H1 (cell line): ENCODE measurements around the gene AKR1C1. TPM values are rescaled to one million over a fixed set of nuclear protein-coding genes. Genes with fewer than 3 reads are reported as not detected.
"Not testable (repeated sequence)": the region's sequence is repeated elsewhere in the genome, so short reads cannot be mapped to it uniquely, and the experiment has no call there.

ENCODE experiments used
- CTCF ChIA-PET: fragments of 300-600 bp; sonication (Branson Sonifier 250); formaldehyde crosslinking; loops from one replicate; lab custom pipeline; 2021; ENCODE audit not compliant: partially characterized antibody; lab: Charles Lee
- POLR2A ChIA-PET: fragments of 300-600 bp; sonication (Branson Sonifier 250); formaldehyde crosslinking; loops from one replicate; lab custom pipeline; 2021; ENCODE audit warnings: inconsistent platforms; ENCODE audit not compliant: partially characterized antibody; lab: Charles Lee
- DNase-seq, 2 experiments: peaks; one replicate each; pipeline versions ENCODE4 v3.0.0 to v3.0.0-alpha.2; 2010 to 2022; ENCODE audit warnings: low spot score in 2 of 2, low read depth in 1 of 2, mixed read lengths in 1 of 2
- FAIRE-seq: peaks from 2 replicates; lab custom pipeline; 2011; peaks lifted over from hg19 to GRCh38; lab: Jason Lieb, UNC
- H2AFZ ChIP-seq: 2 replicates; pipeline ENCODE4 v1.8.1; 2012; ENCODE audit warnings: low read length, inconsistent platforms
- H2AK5ac ChIP-seq: 2 replicates; pipeline ENCODE4 v1.6.1; 2013; ENCODE audit warnings: low read depth, low read length
- H2BK120ac ChIP-seq: replicated peaks from 2 replicates; pipeline ENCODE3; 2013; ENCODE audit warnings: low read depth, low read length, inconsistent platforms
- H2BK12ac ChIP-seq: 2 replicates; pipeline ENCODE4 v1.6.1; 2013; ENCODE audit warnings: low read depth, low read length
- H2BK15ac ChIP-seq: 2 replicates; pipeline ENCODE4 v1.6.1; 2013; ENCODE audit warnings: low read length
- H2BK20ac ChIP-seq: 2 replicates; pipeline ENCODE4 v1.6.1; 2013; ENCODE audit warnings: low read length
- H2BK5ac ChIP-seq: 2 replicates; pipeline ENCODE4 v1.6.1; 2013; ENCODE audit warnings: low read depth, low read length
- H3K14ac ChIP-seq: 2 replicates; pipeline ENCODE4 v1.6.1; 2013; ENCODE audit warnings: inconsistent platforms; ENCODE audit not compliant: insufficient read length
- H3K18ac ChIP-seq: 2 replicates; pipeline ENCODE4 v1.6.1; 2013; ENCODE audit warnings: low read length; ENCODE audit errors: extremely low read depth
- H3K23ac ChIP-seq: 2 replicates; pipeline ENCODE4 v1.6.1; 2013; ENCODE audit warnings: inconsistent platforms; ENCODE audit not compliant: insufficient read length
- H3K23me2 ChIP-seq: 2 replicates; pipeline ENCODE4 v1.6.1; 2013; ENCODE audit warnings: low read depth, low read length
- H3K27ac ChIP-seq: 2 replicates; pipeline ENCODE4 v1.6.1; 2011; ENCODE audit warnings: low read depth, low read length, inconsistent platforms
- H3K27me3 ChIP-seq, 4 experiments: replicated peaks in 1 of 4; 1 replicate in 1 of 4; 2 replicates in 3 of 4; pipeline versions ENCODE4 v1.6.1 to v1.8.1; 2011 to 2013; ENCODE audit warnings: low read length in 3 of 4, mild to moderate bottlenecking in 3 of 4, inconsistent platforms in 2 of 4, mixed read lengths in 2 of 4, moderate library complexity in 1 of 4; ENCODE audit not compliant: control insufficient read depth in 3 of 4, insufficient read depth in 3 of 4; ENCODE audit errors: extremely low read depth in 1 of 4
- H3K36me3 ChIP-seq, 4 experiments: 2 replicates each; pipeline versions ENCODE4 v1.6.1 to v1.8.1; 2011 to 2013; ENCODE audit warnings: mild to moderate bottlenecking in 4 of 4, low read length in 3 of 4, moderate library complexity in 2 of 4, control low read depth in 1 of 4, inconsistent platforms in 1 of 4; ENCODE audit not compliant: insufficient read depth in 4 of 4, control insufficient read depth in 2 of 4
- H3K4ac ChIP-seq: replicated peaks from 2 replicates; pipeline ENCODE3; 2013; ENCODE audit warnings: low read length, low read depth, mixed read lengths, inconsistent platforms; ENCODE audit not compliant: insufficient read length
- H3K4me1 ChIP-seq, 4 experiments: replicated peaks in 1 of 4; 1 replicate in 1 of 4; 2 replicates in 3 of 4; pipeline versions ENCODE4 v1.6.1 to v1.8.1; 2011 to 2013; ENCODE audit warnings: low read length in 3 of 4, inconsistent platforms in 2 of 4, mixed read lengths in 1 of 4; ENCODE audit not compliant: insufficient read depth in 4 of 4, control insufficient read depth in 3 of 4
- H3K4me2 ChIP-seq, 2 experiments: 2 replicates each; pipeline versions ENCODE4 v1.6.1 to v1.8.1; 2011 to 2013; ENCODE audit warnings: low read depth in 2 of 2, low read length in 2 of 2, control low read depth in 1 of 2, inconsistent platforms in 1 of 2, mild to moderate bottlenecking in 1 of 2; ENCODE audit not compliant: insufficient read depth in 1 of 2
- H3K4me3 ChIP-seq, 4 experiments: fragments of 200-600, 300-600 bp in 1 of 4; sonication (generic), shearing (Covaris generic), sonication (Bioruptor Twin) in 1 of 4; 2 replicates each; pipeline versions ENCODE4 v1.5.1 to v1.8.1; 2011 to 2016; ENCODE audit warnings: low read length in 4 of 4, low read depth in 3 of 4, control low read depth in 2 of 4, inconsistent platforms in 2 of 4, mild to moderate bottlenecking in 2 of 4, mixed read lengths in 1 of 4, moderate library complexity in 1 of 4; ENCODE audit not compliant: insufficient read depth in 2 of 4; ENCODE audit errors: extremely low read depth in 1 of 4
- H3K56ac ChIP-seq: replicated peaks from 2 replicates; pipeline ENCODE3; 2013; ENCODE audit warnings: low read depth, mild to moderate bottlenecking, mixed read lengths, low read length, inconsistent platforms; ENCODE audit not compliant: insufficient read length
- H3K79me1 ChIP-seq: 2 replicates; pipeline ENCODE4 v1.6.1; 2013; ENCODE audit warnings: low read depth, low read length, control low read depth
- H3K79me2 ChIP-seq, 2 experiments: 2 replicates each; pipeline versions ENCODE4 v1.6.1 to v1.8.1; 2012 to 2013; ENCODE audit warnings: low read length in 2 of 2, mild to moderate bottlenecking in 2 of 2, inconsistent platforms in 1 of 2; ENCODE audit not compliant: insufficient read depth in 2 of 2, control insufficient read depth in 1 of 2
- H3K9ac ChIP-seq, 4 experiments: replicated peaks in 1 of 4; 1 replicate in 1 of 4; 2 replicates in 3 of 4; pipeline versions ENCODE4 v1.6.1 to v1.8.1; 2011 to 2013; ENCODE audit warnings: low read depth in 3 of 4, low read length in 3 of 4, control low read depth in 2 of 4, mild to moderate bottlenecking in 2 of 4, moderate library complexity in 2 of 4, inconsistent platforms in 1 of 4; ENCODE audit errors: extremely low read depth in 1 of 4
- H3K9me3 ChIP-seq, 2 experiments: 2 replicates each; pipeline versions ENCODE4 v1.6.1 to v1.8.1; 2012 to 2013; ENCODE audit warnings: mild to moderate bottlenecking in 2 of 2, moderate library complexity in 2 of 2, control low read depth in 1 of 2, inconsistent platforms in 1 of 2, low read depth in 1 of 2, low read length in 1 of 2, mixed read lengths in 1 of 2; ENCODE audit not compliant: insufficient read depth in 2 of 2
- H4K20me1 ChIP-seq, 2 experiments: replicated peaks in 1 of 2; 2 replicates each; pipeline versions ENCODE3 to v1.8.1; 2011 to 2013; ENCODE audit warnings: inconsistent platforms in 2 of 2, low read length in 2 of 2, mild to moderate bottlenecking in 1 of 2; ENCODE audit not compliant: insufficient read depth in 2 of 2, control insufficient read depth in 1 of 2
- H4K5ac ChIP-seq: 2 replicates; pipeline ENCODE4 v1.6.1; 2013; ENCODE audit warnings: low read length, low read depth, mixed read lengths, inconsistent platforms; ENCODE audit not compliant: insufficient read length
- H4K8ac ChIP-seq: 2 replicates; pipeline ENCODE4 v1.8.0; 2013; ENCODE audit warnings: mild to moderate bottlenecking, moderate library complexity, low read length, inconsistent platforms; ENCODE audit not compliant: insufficient read depth; ENCODE audit errors: extremely low read depth
- H4K91ac ChIP-seq: replicated peaks from 2 replicates; pipeline ENCODE3; 2013; ENCODE audit warnings: low read length, mixed read lengths, inconsistent platforms; ENCODE audit not compliant: insufficient read length
- WGBS, 2 experiments: shearing (Covaris generic) in 1 of 2; methylation state at CpG; one replicate each; pipeline versions ENCODE4 v1.1.6 to v1.1.7; 2013 to 2015; ENCODE audit warnings: low lambda C conversion rate in 2 of 2, mixed read lengths in 2 of 2, inconsistent platforms in 1 of 2, low coverage in 1 of 2, missing lambda C conversion rate in 1 of 2; ENCODE audit not compliant: insufficient replicate concordance in 2 of 2, insufficient coverage in 1 of 2, insufficient read length in 1 of 2; ENCODE audit errors: extremely low coverage in 1 of 2, missing lambda C conversion rate in 1 of 2; 5-methylcytosine and 5-hydroxymethylcytosine counted together
- polyA plus RNA-seq, 7 experiments: library from polyadenylated mRNA; depleted of rRNA in 3 of 7; stranded (reverse) in 5 of 7; unstranded in 2 of 7; fragments of >200 nt in 5 of 7; fragments of 200-250 nt in 2 of 7; gene quantifications; 1 replicate in 5 of 7; 2 replicates in 1 of 7; 4 replicates in 1 of 7; pipeline versions ENCODE4 v1.2.1 to v1.2.3, GENCODE V29; 2011 to 2013; ENCODE audit warnings: missing spikeins in 2 of 7, mixed read lengths in 2 of 7
- total RNA-seq: library from RNA; stranded (reverse); fragmentation: NEBNext Ultra II Directional; extraction: Animal tissue kit (Norgen Biotek cat#: 25700); gene quantifications from 2 replicates; pipeline ENCODE4 v1.2.1, GENCODE V29; 2021

The AKR1C1 gene
- total and polyA plus RNA-seq, 2 of the 8 experiments (the other 6 are each of a cell fraction or from before 2014, with no cell fraction given) = 1.4 to 2.1 TPM

DNA sequence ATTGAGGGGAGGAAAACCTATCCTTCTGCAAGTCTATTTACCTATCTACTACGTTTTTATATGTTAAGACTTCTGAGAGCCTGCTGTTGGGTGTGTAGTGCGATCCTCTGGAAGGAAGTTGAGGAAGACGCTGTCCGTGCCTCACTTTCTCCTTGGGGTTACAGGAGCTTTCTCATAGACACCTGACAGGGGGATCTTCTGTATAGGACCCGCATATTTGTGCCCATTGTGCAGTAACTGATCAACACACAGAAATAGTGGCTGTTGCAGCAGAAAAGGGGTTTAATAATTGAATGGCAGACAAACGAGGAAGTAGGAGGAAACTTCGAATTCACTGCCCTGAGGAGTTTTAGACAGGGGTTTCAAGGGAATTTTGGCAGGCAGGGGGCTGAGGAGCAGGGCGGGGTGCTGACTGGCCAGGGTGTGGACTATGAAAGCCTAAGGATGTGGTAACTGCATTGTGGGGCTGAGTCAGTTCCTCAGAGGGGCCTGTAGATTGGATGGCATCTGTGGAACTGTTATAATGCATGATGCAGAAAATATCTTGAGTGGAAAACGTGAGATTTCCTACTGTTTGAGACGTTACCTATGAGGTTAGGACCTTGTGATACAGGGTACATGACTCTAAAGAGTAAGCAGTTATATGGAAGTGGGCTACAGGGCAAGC, 58.5 kb downstream of the AKR1C1 start:
- H3K9ac ChIP-seq, H3K4ac ChIP-seq, FAIRE-seq, H2AFZ ChIP-seq, H4K20me1 ChIP-seq, H2AK5ac ChIP-seq, H3K4me1 ChIP-seq, H3K9me3 ChIP-seq, H3K79me2 ChIP-seq, H3K23me2 ChIP-seq, H2BK120ac ChIP-seq, DNase-seq, H3K4me3 ChIP-seq, H2BK20ac ChIP-seq, H3K27ac ChIP-seq, H4K91ac ChIP-seq, H3K27me3 ChIP-seq, H4K5ac ChIP-seq, H3K4me2 ChIP-seq, H3K18ac ChIP-seq, CTCF ChIA-PET, H2BK15ac ChIP-seq, H3K56ac ChIP-seq, H4K8ac ChIP-seq, H2BK5ac ChIP-seq, H3K14ac ChIP-seq, H3K36me3 ChIP-seq, H3K79me1 ChIP-seq, POLR2A ChIA-PET, H2BK12ac ChIP-seq, H3K23ac ChIP-seq: not testable (repeated sequence)
- WGBS, 2 experiments = 82% methylated on average over 9 of the region's 10 CpGs; no CpG with 5 or more reads in 1 of the 2 experiments
